ENCODE measurements around the gene BTG4.

BTG4 gene

DNA sequence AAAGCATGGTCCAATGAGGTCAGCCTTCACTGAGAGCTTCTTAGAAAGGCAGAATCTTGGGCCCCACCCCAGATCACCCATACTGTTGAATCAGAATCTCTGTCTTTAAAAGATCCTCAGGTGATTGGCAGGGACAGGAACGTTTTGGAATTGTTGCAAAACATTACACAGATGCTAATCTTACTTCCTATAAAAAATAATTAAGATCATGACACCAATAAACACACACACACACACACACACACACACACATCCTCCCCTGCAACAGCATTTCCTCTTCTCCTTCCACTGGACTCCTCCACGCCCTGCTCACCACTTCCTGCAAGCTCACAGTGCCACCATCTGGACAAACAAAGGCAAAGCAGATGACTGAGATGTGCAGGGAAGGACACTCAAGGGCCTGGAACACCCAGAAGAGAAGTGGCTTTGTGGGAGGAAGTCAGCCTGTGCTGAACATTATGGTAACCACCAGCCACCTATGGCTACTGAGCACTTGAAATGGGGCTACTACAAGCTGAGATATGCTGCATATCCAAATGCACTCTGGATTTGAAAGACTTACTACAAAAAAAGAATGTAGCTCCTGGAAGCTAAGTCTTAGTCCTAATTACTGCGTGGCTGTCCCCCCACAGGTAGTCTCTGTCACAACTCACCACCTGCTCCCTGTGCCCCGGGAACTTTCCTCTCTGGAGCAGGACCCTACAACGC lies 65.6 kb downstream of the BTG4 start:
- no peak overlapping the region for H3K4me3 ChIP-seq (ENCODE audit: low read depth, low read length)
- peak; percentile 87 for DNase-seq (ENCODE audit: low read depth)
- peak; percentile 100 for TF ChIP-seq CTCF (IDR thresholded peaks at IDR 0.05; ENCODE audit: control insufficient read depth, extremely low read depth, insufficient read depth)

- DNase-seq (ENCODE audit: low read depth), result no peak
- no peak for TF ChIP-seq CTCF (IDR thresholded peaks at IDR 0.05; ENCODE audit: control insufficient read depth, extremely low read depth, insufficient read depth)
- H3K4me3 ChIP-seq (ENCODE audit: low read depth, low read length), result no peak overlapping the region
Observed at GRCh38 chr11:111445586-111445985, 66.6 kb downstream of the BTG4 start.

Measured in LNCaP clone FGC (cell line).